Measurements from ENCODE around the gene C1orf146.
"Not testable (repeated sequence)": the region's sequence is repeated elsewhere in the genome, so short reads cannot be mapped to it uniquely, and the experiment has no call there.

C1orf146 gene

GRCh38 chr1:92228401-92228800 is 10.7 kb downstream of the C1orf146 start:
- no peak overlapping the region for H3K4me3 ChIP-seq (ENCODE audit: low read length)
- no peak for TF ChIP-seq ZNF274 (IDR thresholded peaks at IDR 0.05; ENCODE audit: low read depth, low read length)

GRCh38 chr1:92230736-92231135 is 13.0 kb downstream of the C1orf146 start:
- no peak overlapping the region for H3K4me3 ChIP-seq (ENCODE audit: low read length)
- no peak for TF ChIP-seq ZNF274 (IDR thresholded peaks at IDR 0.05; ENCODE audit: low read depth, low read length)

GRCh38 chr1:92240034-92240433 is 22.3 kb downstream of the C1orf146 start:
- TF ChIP-seq ZNF274 (IDR thresholded peaks at IDR 0.05; ENCODE audit: low read depth, low read length), result no peak
- H3K4me3 ChIP-seq (ENCODE audit: low read length), result no peak overlapping the region

- no peak for TF ChIP-seq ZNF274 (IDR thresholded peaks at IDR 0.05; ENCODE audit: low read depth, low read length)
- H3K4me3 ChIP-seq (ENCODE audit: low read length), result no peak overlapping the region
These were observed 26.7 kb downstream of the C1orf146 start for GRCh38 chr1:92244376-92244775.

GRCh38 chr1:92254714-92255113 is 37.0 kb downstream of the C1orf146 start:
- H3K4me3 ChIP-seq (ENCODE audit: low read length), result not testable (repeated sequence)

GRCh38 chr1:92259350-92259749 is 41.6 kb downstream of the C1orf146 start:
- no peak for TF ChIP-seq ZNF274 (IDR thresholded peaks at IDR 0.05; ENCODE audit: low read depth, low read length)
- H3K4me3 ChIP-seq (ENCODE audit: low read length), result no peak overlapping the region

GRCh38 chr1:92262516-92262915 is 44.8 kb downstream of the C1orf146 start:
- TF ChIP-seq ZNF274 (IDR thresholded peaks at IDR 0.05; ENCODE audit: low read depth, low read length), result no peak
- no peak overlapping the region for H3K4me3 ChIP-seq (ENCODE audit: low read length)

- TF ChIP-seq ZNF274 (IDR thresholded peaks at IDR 0.05; ENCODE audit: low read depth, low read length), result no peak
- no peak overlapping the region for H3K4me3 ChIP-seq (ENCODE audit: low read length)
These were observed 55.3 kb downstream of the C1orf146 start for GRCh38 chr1:92273039-92273438.

GRCh38 chr1:92274939-92275338 is 57.2 kb downstream of the C1orf146 start:
- no peak for TF ChIP-seq ZNF274 (IDR thresholded peaks at IDR 0.05; ENCODE audit: low read depth, low read length)
- no peak overlapping the region for H3K4me3 ChIP-seq (ENCODE audit: low read length)

- TF ChIP-seq ZNF274 (IDR thresholded peaks at IDR 0.05; ENCODE audit: low read depth, low read length), result no peak
- H3K4me3 ChIP-seq (ENCODE audit: low read length), result no peak overlapping the region
These were observed 58.4 kb downstream of the C1orf146 start for GRCh38 chr1:92276082-92276481.

- H3K4me3 ChIP-seq (ENCODE audit: low read length), result no peak overlapping the region
- no peak for TF ChIP-seq ZNF274 (IDR thresholded peaks at IDR 0.05; ENCODE audit: low read depth, low read length)
These were observed 59.5 kb downstream of the C1orf146 start for GRCh38 chr1:92277105-92277723.

- not testable (repeated sequence) for H3K4me3 ChIP-seq (ENCODE audit: low read length)
These were observed 62.1 kb downstream of the C1orf146 start for GRCh38 chr1:92279781-92280180.

GRCh38 chr1:92281411-92281810 is 63.7 kb downstream of the C1orf146 start:
- H3K4me3 ChIP-seq (ENCODE audit: low read length), result not testable (repeated sequence)

- no peak for TF ChIP-seq ZNF274 (IDR thresholded peaks at IDR 0.05; ENCODE audit: low read depth, low read length)
- H3K4me3 ChIP-seq (ENCODE audit: low read length), result no peak overlapping the region
These were observed 73.8 kb downstream of the C1orf146 start for GRCh38 chr1:92291372-92291999.

Measured in GM08714 (cell line).